MM.1S (cell line): ENCODE results near the gene CCDC138.

Source experiments
- DNase-seq: peaks from one replicate; pipeline ENCODE4 v3.0.0-alpha.2; 2015
- H2AFZ ChIP-seq: fragments of 300-600 bp; sonication (generic); 2 replicates; pipeline ENCODE4 v1.6.0; 2016; ENCODE audit warnings: antibody characterized with exemption, low read length
- H3F3A ChIP-seq: fragments of 300-600 bp; sonication (generic); 2 replicates; pipeline ENCODE4 v1.6.1; 2016; ENCODE audit warnings: mild to moderate bottlenecking, antibody characterized with exemption, low read length, moderate library complexity, mixed read lengths; ENCODE audit not compliant: insufficient read depth
- H3K27ac ChIP-seq: fragments of 300-600 bp; sonication (generic); 2 replicates; pipeline ENCODE4 v1.5.1; 2016; ENCODE audit warnings: mild to moderate bottlenecking, low read length
- H3K27me3 ChIP-seq: fragments of 300-600 bp; sonication (generic); replicated peaks from 2 replicates; pipeline ENCODE4 v1.6.0; 2016; ENCODE audit warnings: low read length; ENCODE audit not compliant: insufficient read depth
- H3K36me3 ChIP-seq: fragments of 300-600 bp; sonication (generic); replicated peaks from 2 replicates; pipeline ENCODE4 v1.6.1; 2016; ENCODE audit warnings: mild to moderate bottlenecking, low read length, mixed read lengths; ENCODE audit not compliant: insufficient read depth
- H3K4me1 ChIP-seq: fragments of 300-600 bp; sonication (generic); 2 replicates; pipeline ENCODE4 v1.6.1; 2016; ENCODE audit warnings: low read length, mixed read lengths
- H3K4me2 ChIP-seq: fragments of 300-600 bp; sonication (generic); 2 replicates; pipeline ENCODE4 v1.6.0; 2016; ENCODE audit warnings: low read depth, low read length
- H3K4me3 ChIP-seq: fragments of 300-600 bp; sonication (generic); 2 replicates; pipeline ENCODE4 v1.5.1; 2016; ENCODE audit warnings: low read length, mixed read lengths
- H3K79me2 ChIP-seq: fragments of 300-600 bp; sonication (generic); 2 replicates; pipeline ENCODE4 v1.6.1; 2016; ENCODE audit warnings: mixed run types, low read length, mixed read lengths
- H3K9ac ChIP-seq: fragments of 300-600 bp; sonication (generic); 2 replicates; pipeline ENCODE4 v1.6.1; 2016; ENCODE audit warnings: low read length, mixed read lengths
- H3K9me2 ChIP-seq: fragments of 300-600 bp; sonication (generic); replicated peaks from 2 replicates; pipeline ENCODE4 v1.6.1; 2016; ENCODE audit warnings: mild to moderate bottlenecking, low read length, mixed read lengths; ENCODE audit not compliant: insufficient read depth
- H3K9me3 ChIP-seq: fragments of 300-600 bp; sonication (generic); replicated peaks from 2 replicates; pipeline ENCODE4 v1.6.1; 2016; ENCODE audit warnings: mild to moderate bottlenecking, low read length, mixed read lengths; ENCODE audit not compliant: insufficient read depth
- H4K20me1 ChIP-seq: fragments of 300-600 bp; sonication (generic); 2 replicates; pipeline ENCODE4 v1.6.1; 2016; ENCODE audit warnings: mild to moderate bottlenecking, low read length, moderate library complexity, mixed read lengths; ENCODE audit not compliant: insufficient read depth
- CTCF ChIP-seq: fragments of 300-600 bp; sonication (generic); IDR thresholded peaks from 2 replicates; pipeline ENCODE4 v1.5.1; 2016; ENCODE audit warnings: antibody characterized with exemption, low read length, mixed read lengths
- EZH2 ChIP-seq: fragments of 300-600 bp; sonication (generic); optimal IDR thresholded peaks from 2 replicates; pipeline ENCODE3; 2017; ENCODE audit warnings: low read depth, mild to moderate bottlenecking, antibody characterized with exemption, low read length, mixed read lengths
- EZH2phosphoT487 ChIP-seq: fragments of 300-600 bp; sonication (generic); IDR thresholded peaks from 2 replicates; pipeline ENCODE4 v1.6.1; 2018; ENCODE audit warnings: antibody characterized with exemption, low read length

Gene CCDC138

GRCh38 chr2:108909275-108909823, 122.8 kb downstream of the CCDC138 start:
- Histone ChIP-seq H3K9ac (no peak overlapping the region), H3F3A (no peaks in the 10 kb centered on the region), H3K4me3 (no peak overlapping the region), H3K4me1 (no peaks in the 10 kb centered on the region), H3K9me2 (no peaks in the 10 kb centered on the region), H3K9me3 (no peaks in the 10 kb centered on the region), H3K27me3 (no peaks in the 10 kb centered on the region), H2AFZ (no peak overlapping the region), H3K27ac (no peak overlapping the region), H4K20me1 (no peaks in the 10 kb centered on the region), H3K4me2 (no peak overlapping the region), H3K36me3 (no peaks in the 10 kb centered on the region), H3K79me2 (no peaks in the 10 kb centered on the region)
- TF ChIP-seq EZH2, result no peak
- no peak for TF ChIP-seq EZH2phosphoT487
- no peak for TF ChIP-seq CTCF
- no peak for DNase-seq

- H3K27me3 ChIP-seq, result no peaks in the 10 kb centered on the region
- no peak overlapping the region for H3K4me3 ChIP-seq
- H3K9ac ChIP-seq, result no peak overlapping the region
- H3K27ac ChIP-seq, result no peak overlapping the region
- H3K36me3 ChIP-seq, result no peaks in the 10 kb centered on the region
- no peak overlapping the region for H3K4me2 ChIP-seq
- no peak overlapping the region for H2AFZ ChIP-seq
- H4K20me1 ChIP-seq, result no peaks in the 10 kb centered on the region
- no peaks in the 10 kb centered on the region for H3K9me2 ChIP-seq
- TF ChIP-seq EZH2phosphoT487, result no peak
- TF ChIP-seq EZH2, result no peak
- no peak for TF ChIP-seq CTCF
- no peaks in the 10 kb centered on the region for H3K4me1 ChIP-seq
- no peaks in the 10 kb centered on the region for H3F3A ChIP-seq
- H3K79me2 ChIP-seq, result no peaks in the 10 kb centered on the region
- no peaks in the 10 kb centered on the region for H3K9me3 ChIP-seq
- DNase-seq, result no peak
Observed at GRCh38 chr2:108910011-108910431, 123.5 kb downstream of the CCDC138 start.

- Histone ChIP-seq H3K27me3 (no peaks in the 10 kb centered on the region), H3K4me2 (no peak overlapping the region), H3K9me3 (no peaks in the 10 kb centered on the region), H2AFZ (no peak overlapping the region), H3K79me2 (no peaks in the 10 kb centered on the region), H3K36me3 (no peaks in the 10 kb centered on the region), H3F3A (no peaks in the 10 kb centered on the region), H3K4me1 (no peaks in the 10 kb centered on the region), H3K4me3 (no peak overlapping the region), H3K9ac (no peak overlapping the region), H3K27ac (no peak overlapping the region), H3K9me2 (no peaks in the 10 kb centered on the region), H4K20me1 (no peaks in the 10 kb centered on the region)
- no peak for DNase-seq
- no peak for TF ChIP-seq CTCF
- no peak for TF ChIP-seq EZH2phosphoT487
- TF ChIP-seq EZH2, result no peak
Observed at GRCh38 chr2:108910541-108911396, 124.2 kb downstream of the CCDC138 start.
